Activated CD8-positive, alpha-beta memory T cell treated with anti-CD3 and anti-CD28 coated beads for 1 hour (primary cell): ENCODE measurements around the gene CCDC148.
"Not testable (repeated sequence)": the region's sequence is repeated elsewhere in the genome, so short reads cannot be mapped to it uniquely, and the experiment has no call there.

ENCODE experiments used
- DNase-seq, 2 donors: peaks; one replicate each; pipeline ENCODE4 v3.0.0-alpha.2; 2020; ENCODE audit warnings: low read depth in 1 of 2; ENCODE audit errors: extremely low read depth in 1 of 2

Gene CCDC148

DNA sequence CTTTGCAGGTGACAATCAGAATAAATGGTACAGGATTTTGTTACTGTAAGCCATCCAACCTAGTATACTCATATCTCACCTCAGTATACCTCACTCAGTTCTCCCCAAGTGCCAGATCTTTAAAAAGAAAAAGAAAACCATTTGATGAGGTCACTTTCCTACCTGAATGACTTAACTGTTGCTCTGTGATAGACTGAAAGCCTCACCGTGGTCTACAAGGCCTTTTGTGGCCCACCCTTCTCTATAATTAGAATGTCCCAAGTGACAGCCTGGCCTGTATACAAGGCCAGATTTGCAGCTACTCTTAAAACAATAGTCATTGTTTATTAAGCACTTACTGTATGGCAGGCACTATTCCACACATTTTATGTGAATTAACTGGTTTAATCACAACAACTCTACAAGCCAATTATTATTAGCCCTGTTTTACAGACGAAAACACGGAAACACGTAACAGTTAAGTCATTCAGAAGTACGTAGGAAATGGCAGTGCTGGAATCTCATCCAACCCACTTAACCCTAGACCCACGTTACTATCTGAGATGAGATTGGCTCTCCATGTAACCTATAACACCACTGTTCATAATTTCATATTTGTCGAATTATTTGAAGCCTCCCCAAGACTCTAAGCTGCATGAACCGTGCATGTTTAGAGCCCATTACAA, 28.5 kb upstream of the CCDC148 start:
- no peak for DNase-seq

DNA sequence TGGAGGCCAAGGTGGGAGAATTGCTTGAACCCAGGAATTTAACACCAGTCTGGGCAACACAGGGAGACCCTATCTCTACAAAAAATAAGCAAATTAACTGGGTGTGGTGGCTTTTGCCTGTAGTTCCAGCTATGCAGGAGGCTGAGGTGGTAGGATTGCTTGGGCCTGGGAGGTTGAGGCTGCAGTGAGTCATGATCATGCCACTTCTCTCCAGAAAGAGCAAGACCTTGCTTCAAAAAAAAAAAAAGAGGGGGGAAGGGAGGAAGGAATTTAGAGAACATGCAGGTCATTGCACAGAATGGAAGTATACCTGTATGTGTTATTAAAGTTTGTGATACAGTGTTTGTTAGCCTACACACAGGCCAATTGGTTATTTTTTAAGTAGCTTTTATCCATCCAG, 26.0 kb upstream of the CCDC148 start:
- DNase-seq: no peak

- no peak for DNase-seq
Observed at GRCh38 chr2:158481116-158481515, 24.6 kb upstream of the CCDC148 start.

- DNase-seq: no peak
Observed at GRCh38 chr2:158478816-158479215, 22.3 kb upstream of the CCDC148 start.

GRCh38 chr2:158478237-158478636, 21.7 kb upstream of the CCDC148 start:
- no peak for DNase-seq

- no peak for DNase-seq
Observed at GRCh38 chr2:158477202-158477601, 20.6 kb upstream of the CCDC148 start.

DNA sequence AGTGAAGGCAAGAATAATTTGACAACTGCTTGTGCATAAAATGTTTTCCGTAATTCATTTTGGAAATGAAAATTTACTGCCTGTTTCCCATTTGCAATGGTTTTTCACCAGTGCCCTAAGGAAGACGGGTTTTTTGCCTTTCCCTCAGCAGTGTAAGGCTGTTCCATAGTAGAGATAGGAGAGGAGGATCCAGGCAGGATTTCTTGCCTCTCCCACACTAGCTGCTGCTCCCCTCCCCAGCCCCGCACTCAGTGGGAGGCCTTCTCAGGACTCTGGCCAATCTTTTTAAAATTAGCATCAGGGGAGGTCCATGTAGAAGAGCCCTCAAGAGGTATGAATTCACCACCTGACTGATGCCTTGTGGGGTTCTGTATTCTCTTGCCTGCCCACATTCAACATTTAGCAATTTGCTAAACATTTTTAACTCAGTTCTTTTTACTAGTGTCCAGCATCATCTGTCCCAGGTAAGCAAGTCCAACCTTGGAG, 18.0 kb upstream of the CCDC148 start:
- DNase-seq: not testable (repeated sequence)

DNA sequence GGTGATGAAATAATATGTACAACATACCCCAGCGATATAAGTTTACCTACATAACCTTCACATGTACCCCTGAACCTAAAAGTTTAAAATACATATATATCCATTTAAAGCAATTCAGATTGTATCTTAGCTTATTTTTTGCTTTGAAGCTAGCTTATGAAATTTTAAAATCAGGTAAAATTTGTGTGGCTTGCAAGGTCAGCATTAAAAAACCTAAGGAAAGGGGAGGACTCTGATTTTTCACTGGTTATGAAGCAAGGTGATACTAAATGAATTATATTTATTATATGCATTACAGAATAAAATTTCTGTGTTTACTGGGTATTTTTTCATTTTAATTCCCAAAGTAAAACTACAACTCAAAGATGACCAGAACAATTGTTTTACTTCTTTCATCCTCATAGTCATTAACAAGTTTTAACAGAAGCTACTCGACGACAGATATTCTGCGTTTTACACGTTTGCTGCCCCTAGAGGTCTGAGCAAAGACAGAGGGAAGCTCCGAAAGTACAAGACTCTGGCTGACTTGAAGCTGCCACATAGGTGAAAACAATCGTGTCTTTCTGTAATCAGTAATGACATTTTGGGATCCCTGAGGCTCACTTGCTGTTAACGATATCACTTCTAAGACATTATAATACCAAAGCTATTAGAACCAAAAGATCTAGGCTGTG, 17.3 kb upstream of the CCDC148 start:
- DNase-seq: no peak

DNA sequence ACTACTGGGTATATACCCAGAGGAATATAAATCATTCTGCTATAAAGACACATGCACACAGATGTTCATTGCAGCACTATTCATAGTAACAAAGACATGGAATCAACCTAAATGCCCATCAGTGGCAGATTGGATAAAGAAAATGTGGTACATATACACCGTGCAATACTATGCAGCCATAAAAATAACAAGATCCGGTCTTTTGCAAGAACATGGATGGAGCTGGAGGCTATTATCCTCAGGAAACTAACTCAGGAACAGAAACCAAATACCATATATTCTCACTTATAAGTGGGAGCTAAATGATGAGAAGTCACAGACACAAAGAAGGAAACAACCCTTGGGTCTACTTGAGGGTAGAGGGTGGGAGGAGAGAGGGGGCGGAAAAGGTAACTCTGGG, 16.7 kb upstream of the CCDC148 start:
- not testable (repeated sequence) for DNase-seq

DNA sequence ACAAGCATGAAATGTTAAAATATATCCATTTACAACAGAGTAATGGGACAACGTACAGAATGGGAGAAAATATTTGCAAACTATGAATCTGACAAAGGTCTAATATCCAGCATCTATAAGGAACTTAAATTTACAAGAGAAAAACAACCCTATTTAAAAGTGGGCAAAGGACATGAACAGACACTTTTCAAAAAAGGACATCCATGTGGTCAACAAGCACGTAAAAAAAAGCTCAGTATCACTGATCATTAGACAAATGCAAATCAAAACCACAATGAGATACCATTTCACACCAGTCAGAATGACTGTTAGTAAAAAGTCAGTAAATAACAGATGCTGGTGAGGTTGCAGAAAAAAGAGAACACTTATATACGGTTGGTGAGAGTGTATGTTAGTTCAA, 16.3 kb upstream of the CCDC148 start:
- DNase-seq: not testable (repeated sequence)

DNA sequence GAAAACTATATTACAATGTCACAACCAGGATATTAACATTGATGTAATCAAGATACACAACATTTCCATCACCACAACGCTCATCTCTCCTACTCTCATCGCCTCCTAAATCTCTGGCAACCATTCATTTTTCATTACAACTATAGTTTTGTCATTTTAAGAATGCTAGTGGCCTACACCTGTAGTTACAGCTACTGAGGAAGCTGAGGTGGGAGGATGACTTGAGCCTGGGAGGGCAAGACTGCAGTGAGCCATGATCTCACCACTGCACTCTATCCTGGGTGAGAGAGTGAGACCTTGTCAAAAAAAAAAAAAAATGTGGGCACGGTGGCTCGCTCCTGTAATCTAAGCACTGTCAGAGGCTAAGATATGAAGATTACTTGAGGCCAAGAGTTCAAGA, 10.7 kb upstream of the CCDC148 start:
- DNase-seq: no peak

DNA sequence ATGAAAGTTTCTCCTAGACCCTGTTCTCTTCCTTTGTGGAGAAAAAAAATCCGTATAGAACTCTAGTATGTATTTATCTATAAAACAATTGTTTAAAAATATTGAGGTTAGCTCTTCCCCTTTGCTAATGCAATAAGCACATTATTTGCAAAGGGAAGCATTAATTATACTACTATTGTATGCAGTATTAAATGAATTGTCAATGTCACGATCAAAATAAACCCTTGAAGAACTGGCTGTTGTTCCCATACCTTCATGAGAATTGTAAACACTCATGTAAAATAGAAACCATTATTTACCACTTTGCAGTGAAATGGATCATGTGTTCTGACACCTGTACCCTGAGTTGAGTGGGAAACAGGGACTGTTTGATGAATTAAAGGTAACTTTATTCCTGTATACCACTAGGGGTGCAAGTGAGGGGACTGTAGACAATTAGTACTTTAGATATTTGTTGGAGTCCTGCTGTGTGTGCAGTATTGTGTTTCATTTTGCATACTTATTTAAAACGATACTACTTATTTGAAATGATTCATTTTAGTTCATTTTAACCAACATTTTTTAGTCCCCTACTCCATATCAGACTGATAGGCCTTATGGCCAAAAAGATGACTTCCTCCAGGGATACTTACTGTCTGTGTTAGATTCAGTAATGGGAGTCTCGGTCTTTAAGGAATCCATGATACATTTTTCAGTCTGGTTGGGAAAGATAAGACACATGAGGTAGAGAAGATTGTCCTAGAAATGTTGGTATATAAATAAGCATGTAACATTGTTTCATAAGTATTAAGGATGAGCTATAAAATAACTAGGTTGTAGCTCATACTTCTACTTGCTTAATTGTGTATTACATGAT, 8.1 kb upstream of the CCDC148 start:
- DNase-seq: no peak

- no peak for DNase-seq
Observed at GRCh38 chr2:158463496-158464095, 7.0 kb upstream of the CCDC148 start.

- no peak for DNase-seq
Observed at GRCh38 chr2:158460632-158461297, 4.2 kb upstream of the CCDC148 start.

GRCh38 chr2:158459161-158460003, 2.8 kb upstream of the CCDC148 start:
- DNase-seq: no peak

- DNase-seq: no peak
Observed at GRCh38 chr2:158458617-158458920, 2.0 kb upstream of the CCDC148 start.

GRCh38 chr2:158457826-158458616, 1.5 kb upstream of the CCDC148 start:
- DNase-seq: peak in 1 of 2 donors; percentile 37

GRCh38 chr2:158457092-158457825, 706 bp upstream of the CCDC148 start:
- DNase-seq: peak in 1 of 2 donors; percentile 25
